Right lobe of liver (tissue), 6 donors: Measurements from ENCODE around the gene ZNF391. TPM values are rescaled to one million over a fixed set of nuclear protein-coding genes. Genes with fewer than 3 reads are reported as not detected.
A peak's percentile ranks its signal among the peaks of the same experiment; 100 is the strongest.
"Not testable (repeated sequence)": the region's sequence is repeated elsewhere in the genome, so short reads cannot be mapped to it uniquely, and the experiment has no call there.

Source experiments
- ATAC-seq, 4 donors: fragments of 200-7000 bp; cut with Tn5 transposase; one replicate each; pipeline ENCODE4 v1.9.1; 2020; ENCODE audit warnings: mild to moderate bottlenecking in 4 of 4, moderate library complexity in 4 of 4
- DNase-seq, 3 donors: peaks; one replicate each; pipeline ENCODE4 v3.0.0-alpha.2; 2020
- H3K27ac ChIP-seq, 3 donors: fragments of 200-600 bp; one replicate each; pipeline ENCODE4 v1.8.0; 2022
- H3K27me3 ChIP-seq, 2 donors: fragments of 200-600 bp; one replicate each; pipeline ENCODE4 v1.8.0; 2022
- H3K36me3 ChIP-seq, 4 donors: fragments of 200-600 bp; sonication (generic) in 1 of 4; one replicate each; pipeline versions ENCODE4 v1.5.1 to v1.8.0; 2017 to 2022; ENCODE audit warnings: control low read depth in 1 of 4
- H3K4me1 ChIP-seq, 4 donors: fragments of 200-600 bp; sonication (generic) in 1 of 4; one replicate each; pipeline versions ENCODE4 v1.5.1 to v1.8.0; 2017 to 2022; ENCODE audit warnings: control low read depth in 1 of 4
- H3K4me3 ChIP-seq, 3 donors: fragments of 200-600 bp; one replicate each; pipeline ENCODE4 v1.8.0; 2022
- H3K9me3 ChIP-seq, 4 donors: fragments of 200-600 bp; sonication (generic) in 1 of 4; one replicate each; pipeline versions ENCODE4 v1.5.1 to v1.8.0; 2017 to 2022; ENCODE audit warnings: control low read depth in 1 of 4
- POLR2A ChIP-seq: fragments of 450-650 bp; IDR thresholded peaks from one replicate; pipeline ENCODE4 v1.6.1; 2017; ENCODE audit warnings: antibody characterized with exemption, mild to moderate bottlenecking
- WGBS: methylation state at CpG from one replicate; pipeline ENCODE4 v1.1.6; 2018; ENCODE audit warnings: low coverage, low lambda C conversion rate; ENCODE audit not compliant: insufficient coverage; ENCODE audit errors: missing lambda C conversion rate; 5-methylcytosine and 5-hydroxymethylcytosine counted together
- intact Hi-C, 2 donors: fragments of 100-400 bp; cut with DNase I; formaldehyde crosslinking; loops; one replicate each; pipeline versions ENCODE4 v1.11.2 to v1.14.1; 2022
- total RNA-seq, 6 experiments: library from RNA; depleted of rRNA in 2 of 6; stranded (reverse); fragments of >200 nt in 2 of 6; fragmentation: NEBNext Ultra II Directional in 3 of 6; extraction: Animal tissue kit (Norgen Biotek cat#: 25700) in 3 of 6; gene quantifications; one replicate each; pipeline versions ENCODE4 v1.1.0 to v1.2.4, GENCODE V29; 2016 to 2023
- TF ChIP-seq, protein P1 (sequence below), 4 donors: fragments of 200-600 bp in 3 of 4; fragments of 450-650 bp in 1 of 4; IDR thresholded peaks; one replicate each; pipeline versions ENCODE4 v1.5.1 to v1.8.0; 2016 to 2022; ENCODE audit warnings: antibody characterized with exemption in 4 of 4, mild to moderate bottlenecking in 2 of 4
- donor health status: DM: no; HTN: yes; CAD: no.
- donor health status: DM: no; HTN: no; CAD: no.
- donor health status: DM: no; HTN: no; CAD: no.
- donor health status: DM: no; HTN: yes; CAD: no.
- donor health status: DM: no; HTN: yes; CAD: no.

Gene ZNF391
- total RNA-seq, 6 experiments from 2014 or later, result 0.09 to 0.42 (median 0.18) TPM; not detected in 1

- no peak overlapping the region for H3K4me3 ChIP-seq
- H3K27ac ChIP-seq, result no peak overlapping the region
- H3K4me1 ChIP-seq, result no peaks in the 10 kb centered on the region
- intact Hi-C loops, result no loop called here
- ATAC-seq, result no peak
- H3K9me3 ChIP-seq, result no peaks in the 10 kb centered on the region
- DNase-seq, result no peak
- 91% methylated on average over 4 of the region's 5 CpGs for WGBS
- H3K36me3 ChIP-seq, result no peaks in the 10 kb centered on the region
- TF ChIP-seq POLR2A, result no peak
- TF ChIP-seq, protein P1, sequence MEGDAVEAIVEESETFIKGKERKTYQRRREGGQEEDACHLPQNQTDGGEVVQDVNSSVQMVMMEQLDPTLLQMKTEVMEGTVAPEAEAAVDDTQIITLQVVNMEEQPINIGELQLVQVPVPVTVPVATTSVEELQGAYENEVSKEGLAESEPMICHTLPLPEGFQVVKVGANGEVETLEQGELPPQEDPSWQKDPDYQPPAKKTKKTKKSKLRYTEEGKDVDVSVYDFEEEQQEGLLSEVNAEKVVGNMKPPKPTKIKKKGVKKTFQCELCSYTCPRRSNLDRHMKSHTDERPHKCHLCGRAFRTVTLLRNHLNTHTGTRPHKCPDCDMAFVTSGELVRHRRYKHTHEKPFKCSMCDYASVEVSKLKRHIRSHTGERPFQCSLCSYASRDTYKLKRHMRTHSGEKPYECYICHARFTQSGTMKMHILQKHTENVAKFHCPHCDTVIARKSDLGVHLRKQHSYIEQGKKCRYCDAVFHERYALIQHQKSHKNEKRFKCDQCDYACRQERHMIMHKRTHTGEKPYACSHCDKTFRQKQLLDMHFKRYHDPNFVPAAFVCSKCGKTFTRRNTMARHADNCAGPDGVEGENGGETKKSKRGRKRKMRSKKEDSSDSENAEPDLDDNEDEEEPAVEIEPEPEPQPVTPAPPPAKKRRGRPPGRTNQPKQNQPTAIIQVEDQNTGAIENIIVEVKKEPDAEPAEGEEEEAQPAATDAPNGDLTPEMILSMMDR (IDR thresholded peaks at IDR 0.05), result no peak
- no peaks in the 10 kb centered on the region for H3K27me3 ChIP-seq
These were observed 20.4 kb upstream of the ZNF391 start for GRCh38 chr6:27368202-27368601.

GRCh38 chr6:27370391-27370790, 18.2 kb upstream of the ZNF391 start:
- DNase-seq (no peak), ATAC-seq (no peak)
- H3K27ac ChIP-seq, result no peak overlapping the region
- H3K4me3 ChIP-seq, result no peak overlapping the region
- H3K9me3 ChIP-seq, result no peaks in the 10 kb centered on the region
- intact Hi-C loops, result no loop called here
- TF ChIP-seq, protein P1 (IDR thresholded peaks at IDR 0.05), result no peak
- H3K36me3 ChIP-seq, result no peaks in the 10 kb centered on the region
- H3K27me3 ChIP-seq, result peaks cover 0 to 5% of the 10 kb centered on the region in 2 donors
- 88% methylated on average over 4 of the region's 4 CpGs for WGBS
- no peaks in the 10 kb centered on the region for H3K4me1 ChIP-seq

DNA sequence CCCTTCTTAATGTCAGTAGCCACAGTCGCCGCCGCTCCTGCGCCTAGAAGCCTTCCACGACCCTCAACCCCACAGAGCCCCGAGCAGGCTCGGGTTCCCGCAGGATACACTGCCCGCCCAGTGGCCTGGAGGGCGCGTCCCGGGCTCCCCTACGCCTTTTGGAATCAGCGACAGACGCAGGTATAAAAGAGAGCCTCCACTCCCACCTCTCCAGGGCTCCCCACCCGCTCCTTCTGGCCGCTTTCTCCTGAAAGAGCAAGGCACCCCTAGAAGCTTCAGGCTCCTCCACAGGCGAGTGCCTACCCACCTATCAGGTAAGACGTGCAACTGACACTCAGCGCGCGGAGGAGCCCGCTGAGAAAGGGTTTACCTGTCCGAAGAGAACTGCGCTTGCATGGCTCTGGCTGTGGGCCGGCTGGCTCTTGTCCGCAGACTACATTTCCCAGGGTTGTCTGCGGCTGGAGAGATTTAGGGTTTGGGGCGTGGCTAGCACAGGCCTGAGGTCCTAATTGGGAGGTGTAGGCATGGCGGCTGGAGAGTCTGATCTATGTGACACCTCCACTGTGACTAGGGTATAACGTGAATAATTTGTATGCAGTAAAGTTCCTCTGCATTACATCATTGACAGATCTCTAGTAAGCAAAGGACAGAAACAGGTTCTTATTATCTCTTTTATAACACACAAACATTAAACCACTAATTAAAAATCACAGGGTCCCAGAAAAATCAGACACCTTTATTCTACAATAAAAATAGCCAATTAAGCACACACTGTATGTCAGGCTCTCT, 13.5 kb upstream of the ZNF391 start:
- intact Hi-C loops, result no loop called here
- no peak for TF ChIP-seq POLR2A
- TF ChIP-seq, protein P1 (IDR thresholded peaks at IDR 0.05), result no peak
- H3K4me3 ChIP-seq, result peak overlapping the region; percentile 36 to 47 (median 43)
- DNase-seq (peak; percentile 33 to 66 (median 63)), ATAC-seq (peak; percentile 88 to 93 (median 89))
- H3K9me3 ChIP-seq, result no peaks in the 10 kb centered on the region
- no peaks in the 10 kb centered on the region for H3K36me3 ChIP-seq
- no peaks in the 10 kb centered on the region for H3K4me1 ChIP-seq
- peaks cover 0 to 5% of the 10 kb centered on the region in 2 donors for H3K27me3 ChIP-seq
- WGBS, result 3% methylated on average over 23 of the region's 31 CpGs
- H3K27ac ChIP-seq, result no peak overlapping the region

- peaks cover 0 to 5% of the 10 kb centered on the region in 2 donors for H3K27me3 ChIP-seq
- H3K9me3 ChIP-seq, result no peaks in the 10 kb centered on the region
- H3K27ac ChIP-seq, result no peak overlapping the region
- ATAC-seq (no peak), DNase-seq (no peak)
- peak overlapping the region in 1 of 3 donors; percentile 47 for H3K4me3 ChIP-seq
- intact Hi-C loops, result no loop called here
- TF ChIP-seq, protein P1 (IDR thresholded peaks at IDR 0.05), result no peak
- TF ChIP-seq POLR2A, result no peak
- no peaks in the 10 kb centered on the region for H3K36me3 ChIP-seq
- no peaks in the 10 kb centered on the region for H3K4me1 ChIP-seq
- 42% methylated on average over 6 of the region's 7 CpGs for WGBS
These were observed 12.9 kb upstream of the ZNF391 start for GRCh38 chr6:27375613-27376079.

DNA sequence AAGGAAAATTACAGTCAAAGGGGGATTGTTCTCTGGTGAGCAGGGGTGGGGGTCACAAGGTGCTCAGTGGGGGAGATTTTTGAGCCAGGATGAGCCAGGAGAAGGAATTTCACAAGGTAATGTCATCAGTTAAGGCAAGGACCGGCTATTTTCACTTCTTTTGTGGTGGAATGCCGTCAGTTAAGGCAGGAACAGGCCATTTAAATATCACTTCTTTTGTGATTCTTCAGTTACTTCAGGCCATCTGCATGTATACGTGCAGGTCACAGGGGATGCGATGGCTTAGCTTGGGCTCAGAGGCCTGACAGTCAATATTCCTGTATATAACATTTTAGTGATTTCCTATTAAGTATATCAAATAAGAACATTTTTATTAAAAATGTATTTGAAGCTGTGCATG, 10.2 kb upstream of the ZNF391 start:
- H3K27me3 ChIP-seq, H3K4me3 ChIP-seq, H3K36me3 ChIP-seq, H3K9me3 ChIP-seq, intact Hi-C loops, ATAC-seq, DNase-seq, H3K4me1 ChIP-seq, H3K27ac ChIP-seq: not testable (repeated sequence)
- WGBS, result 59% methylated on average over 4 of the region's 4 CpGs

DNA sequence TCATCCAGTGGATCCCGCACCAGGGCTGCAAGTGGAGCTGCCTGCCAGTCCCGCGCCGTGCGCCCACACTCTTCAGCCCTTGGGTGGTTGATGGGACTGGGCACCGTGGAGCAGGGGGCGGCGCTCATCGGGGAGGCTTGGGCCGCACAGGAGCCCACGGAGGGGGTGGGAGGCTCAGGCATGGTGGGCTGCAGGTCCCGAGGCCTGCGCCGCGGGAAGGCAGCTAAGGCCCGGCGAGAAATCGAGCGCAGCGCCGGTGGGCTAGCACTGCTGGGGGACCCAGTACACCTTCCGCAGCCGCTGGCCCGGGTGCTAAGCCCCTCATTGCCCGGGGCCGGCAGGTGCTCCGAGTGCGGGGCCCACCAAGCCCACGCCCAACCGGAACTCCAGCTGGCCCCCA, 7.6 kb upstream of the ZNF391 start:
- intact Hi-C loops, H3K36me3 ChIP-seq, H3K27ac ChIP-seq, H3K27me3 ChIP-seq, ATAC-seq, DNase-seq, H3K4me3 ChIP-seq, H3K9me3 ChIP-seq, H3K4me1 ChIP-seq: not testable (repeated sequence)
- 80% methylated on average over 6 of the region's 30 CpGs for WGBS
